HepG2 (cell line): ENCODE data around the gene ACSL6. TPM values are rescaled to one million over a fixed set of nuclear protein-coding genes. Genes with fewer than 3 reads are reported as not detected.
A peak's percentile ranks its signal among the peaks of the same experiment; 100 is the strongest.

Experiments
- ARNT ChIP-seq: fragments of 450-650 bp; IDR thresholded peaks from 2 replicates; pipeline ENCODE4 v1.6.1; 2017
- DNMT1 ChIP-seq: sonication (generic); formaldehyde crosslinking; IDR thresholded peaks from 2 replicates; pipeline ENCODE4 v1.5.1; 2020; ENCODE audit warnings: mild to moderate bottlenecking, missing genetic modification reagents
- MAFK ChIP-seq, 2 experiments: IDR thresholded peaks in 1 of 2; conservative IDR thresholded peaks in 1 of 2; 2 replicates each; pipeline ENCODE4 v1.6.1; 2011; ENCODE audit warnings: improper control_type of control experiment in 2 of 2, low read length in 2 of 2
- MIER2 ChIP-seq: IDR thresholded peaks from 2 replicates; pipeline ENCODE4 v1.6.1; 2016; ENCODE audit warnings: missing biosample characterization, missing genetic modification reagents
- PRPF4 ChIP-seq: fragments of 200-400 bp; formaldehyde crosslinking; IDR thresholded peaks from 2 replicates; pipeline ENCODE4 v1.6.1; 2016; ENCODE audit warnings: low read length, low read depth; ENCODE audit not compliant: poor library complexity, severe bottlenecking
- SAFB2 ChIP-seq: sonication (generic); formaldehyde crosslinking; IDR thresholded peaks from 2 replicates; pipeline ENCODE4 v1.5.1; 2020; ENCODE audit warnings: missing genetic modification reagents, low read depth, mild to moderate bottlenecking, borderline replicate concordance
- SIX1 ChIP-seq: sonication (generic); formaldehyde crosslinking; IDR thresholded peaks from 2 replicates; pipeline ENCODE4 v1.4.0; 2020; ENCODE audit warnings: missing genetic modification reagents, borderline replicate concordance
- SMAD9 ChIP-seq: sonication (generic); formaldehyde crosslinking; IDR thresholded peaks from 2 replicates; pipeline ENCODE4 v1.5.1; 2020; ENCODE audit warnings: mild to moderate bottlenecking, missing genetic modification reagents
- SRSF9 ChIP-seq: fragments of 200-400 bp; formaldehyde crosslinking; IDR thresholded peaks from 2 replicates; pipeline ENCODE4 v1.6.1; 2018; ENCODE audit warnings: borderline replicate concordance, mild to moderate bottlenecking, low read depth, low read length; ENCODE audit not compliant: insufficient read depth, poor library complexity, severe bottlenecking
- TCF7 ChIP-seq: sonication (generic); IDR thresholded peaks from 2 replicates; pipeline ENCODE4 v1.6.1; 2016; ENCODE audit warnings: antibody characterized with exemption, low read depth
- THAP11 ChIP-seq: IDR thresholded peaks from 2 replicates; pipeline ENCODE4 v1.6.1; 2016; ENCODE audit warnings: missing biosample characterization, missing genetic modification reagents
- TRIM22 ChIP-seq: fragments of 450-650 bp; IDR thresholded peaks from 2 replicates; pipeline ENCODE4 v1.6.1; 2017
- ZBTB42 ChIP-seq: sonication (generic); formaldehyde crosslinking; IDR thresholded peaks from 2 replicates; pipeline ENCODE4 v1.5.0; 2020; ENCODE audit warnings: mild to moderate bottlenecking, missing genetic modification reagents
- ZFX ChIP-seq: sonication (generic); formaldehyde crosslinking; IDR thresholded peaks from 2 replicates; pipeline ENCODE4 v1.4.0; 2020; ENCODE audit warnings: mild to moderate bottlenecking, low read depth, missing genetic modification reagents, moderate library complexity
- ZNF274 ChIP-seq: sonication (generic); formaldehyde crosslinking; IDR thresholded peaks from 2 replicates; pipeline ENCODE4 v1.5.1; 2020; ENCODE audit warnings: mild to moderate bottlenecking, missing genetic modification reagents
- ZNF343 ChIP-seq: sonication (generic); formaldehyde crosslinking; IDR thresholded peaks from 2 replicates; pipeline ENCODE4 v1.4.0; 2020; ENCODE audit warnings: mild to moderate bottlenecking, missing genetic modification reagents
- ZNF350 ChIP-seq: sonication (generic); formaldehyde crosslinking; IDR thresholded peaks from 2 replicates; pipeline ENCODE4 v1.4.0; 2020; ENCODE audit warnings: mild to moderate bottlenecking, low read depth, missing genetic modification reagents, borderline replicate concordance
- ZNF549 ChIP-seq: sonication (generic); formaldehyde crosslinking; IDR thresholded peaks from 2 replicates; pipeline ENCODE4 v1.5.0; 2020; ENCODE audit warnings: missing genetic modification reagents
- ZNF552 ChIP-seq: sonication (generic); formaldehyde crosslinking; IDR thresholded peaks from 2 replicates; pipeline ENCODE4 v1.9.0; 2022; ENCODE audit warnings: missing genetic modification reagents, mild to moderate bottlenecking, borderline replicate concordance
- ZNF605 ChIP-seq: sonication (generic); formaldehyde crosslinking; IDR thresholded peaks from 2 replicates; pipeline ENCODE4 v1.8.0; 2022; ENCODE audit warnings: mild to moderate bottlenecking, missing genetic modification reagents
- ZNF639 ChIP-seq: conservative IDR thresholded peaks from 2 replicates; pipeline ENCODE4 v1.6.1; 2018; ENCODE audit warnings: missing genetic modification reagents
- ZNF737 ChIP-seq: sonication (generic); formaldehyde crosslinking; IDR thresholded peaks from 2 replicates; pipeline ENCODE4 v1.5.0; 2020; ENCODE audit warnings: missing genetic modification reagents, mild to moderate bottlenecking, borderline replicate concordance
- ZNF792 ChIP-seq: IDR thresholded peaks from 2 replicates; pipeline ENCODE4 v1.6.1; 2016
- ZNF879 ChIP-seq: sonication (generic); formaldehyde crosslinking; IDR thresholded peaks from 2 replicates; pipeline ENCODE4 v1.8.1; 2023; ENCODE audit warnings: missing genetic modification reagents
- polyA plus RNA-seq, 8 experiments: library from polyadenylated mRNA; depleted of rRNA in 3 of 8; stranded (reverse) in 7 of 8; unstranded in 1 of 8; fragments of >200 nt; fragmentation: Illumina TruSeq in 4 of 8; extraction: Trizol in 4 of 8; gene quantifications; 2 replicates each; pipeline versions ENCODE4 v1.2.1 to v1.2.3, GENCODE V29; 2011 to 2016; ENCODE audit warnings: low read depth in 4 of 8, missing spikeins in 1 of 8, mixed read lengths in 1 of 8; ENCODE audit not compliant: insufficient read depth in 1 of 8
- total RNA-seq, 5 experiments: library from RNA; depleted of rRNA; stranded (reverse); fragments of >200 nt; fragmentation: Illumina TruSeq; extraction: Trizol; gene quantifications; 2 replicates each; pipeline ENCODE4 v1.2.3, GENCODE V29; 2016; ENCODE audit warnings: low read depth in 1 of 5
- TF ChIP-seq, protein P1 (sequence below): sonication (generic); formaldehyde crosslinking; IDR thresholded peaks from 2 replicates; pipeline ENCODE4 v1.4.0; 2020; ENCODE audit warnings: missing genetic modification reagents

Gene ACSL6
- total and polyA plus RNA-seq, 2 of the 13 experiments (the other 11 are each of a cell fraction or from before 2014, with no cell fraction given): 3.7 to 3.8 TPM

GRCh38 chr5:131996210-131997025 lies 15.0 kb downstream of the ACSL6 start (continued):
- TF ChIP-seq SMAD9 (CRISPR knock-in tag): no peak
- no peak for TF ChIP-seq PRPF4
- peak; percentile 75; the same call in 1 of the 2 replicates for TF ChIP-seq ZNF639 (CRISPR knock-in tag)
- TF ChIP-seq, protein P1, sequence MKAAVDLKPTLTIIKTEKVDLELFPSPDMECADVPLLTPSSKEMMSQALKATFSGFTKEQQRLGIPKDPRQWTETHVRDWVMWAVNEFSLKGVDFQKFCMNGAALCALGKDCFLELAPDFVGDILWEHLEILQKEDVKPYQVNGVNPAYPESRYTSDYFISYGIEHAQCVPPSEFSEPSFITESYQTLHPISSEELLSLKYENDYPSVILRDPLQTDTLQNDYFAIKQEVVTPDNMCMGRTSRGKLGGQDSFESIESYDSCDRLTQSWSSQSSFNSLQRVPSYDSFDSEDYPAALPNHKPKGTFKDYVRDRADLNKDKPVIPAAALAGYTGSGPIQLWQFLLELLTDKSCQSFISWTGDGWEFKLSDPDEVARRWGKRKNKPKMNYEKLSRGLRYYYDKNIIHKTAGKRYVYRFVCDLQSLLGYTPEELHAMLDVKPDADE (CRISPR knock-in tag): no peak
- peak; percentile 74; the same call in 1 of the 2 replicates for TF ChIP-seq ZNF605 (CRISPR knock-in tag)
- peak; percentile 83 for TF ChIP-seq ZFX (CRISPR knock-in tag)
- no peak for TF ChIP-seq ZNF549
- TF ChIP-seq ZNF552 (CRISPR knock-in tag): no peak
- no peak for TF ChIP-seq MIER2 (CRISPR knock-in tag)
- no peak for TF ChIP-seq DNMT1 (CRISPR knock-in tag)
- TF ChIP-seq ZNF274 (CRISPR knock-in tag): no peak
- no peak for TF ChIP-seq ARNT
- no peak for TF ChIP-seq SAFB2
- TF ChIP-seq TRIM22: no peak
- TF ChIP-seq MAFK (conservative IDR thresholded peaks at IDR 0.05 in 1 of 2, IDR thresholded peaks at IDR 0.05 in 1 of 2; ENCODE audit: low read length in 2 of 2): no peak
- no peak for TF ChIP-seq SRSF9
- no peak for TF ChIP-seq ZNF737 (CRISPR knock-in tag)
- TF ChIP-seq ZNF879 (CRISPR knock-in tag): no peak
- TF ChIP-seq ZNF792: peak; percentile 70; the same call in 1 of the 2 replicates
- TF ChIP-seq ZNF350 (CRISPR knock-in tag): no peak
- no peak for TF ChIP-seq ZNF343
- peak; percentile 79; the same call in 1 of the 2 replicates for TF ChIP-seq SIX1 (CRISPR knock-in tag)
- TF ChIP-seq TCF7: peak; percentile 98
- no peak for TF ChIP-seq ZBTB42 (CRISPR knock-in tag)
- TF ChIP-seq THAP11 (CRISPR knock-in tag): peak; percentile 74; the same call in 1 of the 2 replicates
